HepG2 (cell line): Measurements from ENCODE around the gene CCDC57. TPM values are rescaled to one million over a fixed set of nuclear protein-coding genes. Genes with fewer than 3 reads are reported as not detected.

Experiments
- AKAP8 ChIP-seq: sonication (generic); formaldehyde crosslinking; IDR thresholded peaks from 2 replicates; pipeline ENCODE4 v1.5.1; 2020; ENCODE audit warnings: mild to moderate bottlenecking, missing genetic modification reagents
- ATF1 ChIP-seq: IDR thresholded peaks from 2 replicates; pipeline ENCODE4 v1.6.1; 2016; ENCODE audit warnings: mild to moderate bottlenecking, control low read depth
- CBX5 ChIP-seq: sonication (generic); formaldehyde crosslinking; IDR thresholded peaks from 2 replicates; pipeline ENCODE4 v1.4.0; 2020; ENCODE audit warnings: missing genetic modification reagents, borderline replicate concordance
- EP300 ChIP-seq, 3 experiments: sonication (generic) in 1 of 3; formaldehyde crosslinking in 1 of 3; IDR thresholded peaks; 2 replicates each; pipeline versions ENCODE4 v1.5.1 to v1.6.1; 2011 to 2020; ENCODE audit warnings: low read depth in 2 of 3, low read length in 2 of 3, borderline replicate concordance in 1 of 3, improper control_type of control experiment in 1 of 3, mild to moderate bottlenecking in 1 of 3, missing genetic modification reagents in 1 of 3, moderate library complexity in 1 of 3
- FOXP1 ChIP-seq, 2 experiments: fragments of 450-650 bp in 1 of 2; IDR thresholded peaks; 2 replicates each; pipeline ENCODE4 v1.6.1; 2017 to 2018; ENCODE audit warnings: antibody characterized with exemption in 1 of 2
- GATA4 ChIP-seq: sonication (generic); IDR thresholded peaks from 2 replicates; pipeline ENCODE4 v1.6.1; 2016; ENCODE audit warnings: antibody characterized with exemption, low read depth, borderline replicate concordance
- MIER3 ChIP-seq: IDR thresholded peaks from 2 replicates; pipeline ENCODE4 v1.6.1; 2016; ENCODE audit warnings: missing compliant biosample characterization, borderline replicate concordance
- MIXL1 ChIP-seq: IDR thresholded peaks from 2 replicates; pipeline ENCODE4 v1.6.1; 2016
- SAP130 ChIP-seq: IDR thresholded peaks from 2 replicates; pipeline ENCODE4 v1.6.1; 2016; ENCODE audit warnings: low read depth
- TCF7L2 ChIP-seq: IDR thresholded peaks from 2 replicates; pipeline ENCODE4 v1.6.1; 2011; ENCODE audit warnings: mild to moderate bottlenecking, low read depth, low read length, moderate library complexity
- ZNF101 ChIP-seq: sonication (generic); formaldehyde crosslinking; IDR thresholded peaks from 2 replicates; pipeline ENCODE4 v1.4.0; 2020; ENCODE audit warnings: mild to moderate bottlenecking, low read depth, missing genetic modification reagents, borderline replicate concordance
- ZNF160 ChIP-seq: sonication (generic); formaldehyde crosslinking; IDR thresholded peaks from 2 replicates; pipeline ENCODE4 v1.8.0; 2022; ENCODE audit warnings: mild to moderate bottlenecking, inconsistent platforms, missing genetic modification reagents
- ZNF256 ChIP-seq: sonication (generic); formaldehyde crosslinking; conservative IDR thresholded peaks from 2 replicates; pipeline ENCODE4 v1.4.0; 2020; ENCODE audit warnings: missing genetic modification reagents
- ZNF766 ChIP-seq: sonication (generic); formaldehyde crosslinking; IDR thresholded peaks from 2 replicates; pipeline ENCODE4 v1.5.0; 2020; ENCODE audit warnings: missing genetic modification reagents, borderline replicate concordance
- polyA plus RNA-seq, 8 experiments: library from polyadenylated mRNA; depleted of rRNA in 3 of 8; stranded (reverse) in 7 of 8; unstranded in 1 of 8; fragments of >200 nt; fragmentation: Illumina TruSeq in 4 of 8; extraction: Trizol in 4 of 8; gene quantifications; 2 replicates each; pipeline versions ENCODE4 v1.2.1 to v1.2.3, GENCODE V29; 2011 to 2016; ENCODE audit warnings: low read depth in 4 of 8, missing spikeins in 1 of 8, mixed read lengths in 1 of 8; ENCODE audit not compliant: insufficient read depth in 1 of 8
- total RNA-seq, 5 experiments: library from RNA; depleted of rRNA; stranded (reverse); fragments of >200 nt; fragmentation: Illumina TruSeq; extraction: Trizol; gene quantifications; 2 replicates each; pipeline ENCODE4 v1.2.3, GENCODE V29; 2016; ENCODE audit warnings: low read depth in 1 of 5
- TF ChIP-seq, protein P1 (sequence below): sonication (generic); formaldehyde crosslinking; IDR thresholded peaks from 2 replicates; pipeline ENCODE4 v1.4.0; 2020; ENCODE audit warnings: missing genetic modification reagents, borderline replicate concordance
- TF ChIP-seq, protein P2 (sequence below): sonication (generic); formaldehyde crosslinking; IDR thresholded peaks from one replicate; pipeline ENCODE4 v1.5.1; 2020; ENCODE audit warnings: mild to moderate bottlenecking, missing genetic modification reagents; ENCODE audit errors: not compliant biosample characterization
- TF ChIP-seq, protein P3 (sequence below): sonication (generic); formaldehyde crosslinking; IDR thresholded peaks from 2 replicates; pipeline ENCODE4 v1.8.1; 2023; ENCODE audit warnings: mild to moderate bottlenecking, moderate library complexity, missing genetic modification reagents

CCDC57 gene
- total and polyA plus RNA-seq, 2 of the 13 experiments (the other 11 are each of a cell fraction or from before 2014, with no cell fraction given): 59.3 to 59.9 TPM

DNA sequence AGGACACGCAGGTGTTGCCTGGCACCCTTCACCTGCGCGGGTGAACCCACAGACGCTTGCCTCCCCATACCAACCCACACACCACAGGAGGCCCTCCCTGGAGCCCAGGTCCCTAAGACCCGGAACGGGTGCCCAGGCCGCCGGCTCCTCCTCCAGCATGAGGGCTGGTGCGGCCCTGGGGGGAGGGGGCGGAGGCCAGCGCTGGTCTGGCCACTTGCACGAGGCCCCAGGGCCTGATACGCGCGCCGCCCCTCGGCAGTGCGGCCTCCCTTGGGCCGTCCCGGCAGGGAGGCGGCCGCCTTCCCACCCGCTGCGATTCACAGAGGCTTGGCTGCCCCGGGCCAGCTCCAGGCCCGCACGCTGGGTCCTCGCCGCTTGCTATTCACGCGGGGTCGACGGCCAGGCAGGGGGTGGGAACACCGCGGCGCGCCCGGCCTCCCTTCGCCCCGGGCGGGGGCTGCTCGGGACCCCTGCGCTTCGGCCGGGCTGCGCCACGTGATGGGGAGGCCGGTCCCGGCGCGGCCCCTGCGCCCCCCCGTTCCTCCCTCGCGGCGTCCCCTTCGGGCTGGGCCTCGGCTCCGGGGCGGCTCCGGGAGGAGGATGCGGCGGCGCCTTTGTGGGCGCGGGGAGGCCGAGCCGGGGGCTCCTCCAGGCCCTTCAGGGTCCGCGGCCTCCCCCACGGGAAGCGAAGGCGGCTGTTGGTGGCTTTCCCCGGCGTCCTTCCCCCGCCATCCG, 115.3 kb downstream of the CCDC57 start (continued):
- TF ChIP-seq, protein P1, sequence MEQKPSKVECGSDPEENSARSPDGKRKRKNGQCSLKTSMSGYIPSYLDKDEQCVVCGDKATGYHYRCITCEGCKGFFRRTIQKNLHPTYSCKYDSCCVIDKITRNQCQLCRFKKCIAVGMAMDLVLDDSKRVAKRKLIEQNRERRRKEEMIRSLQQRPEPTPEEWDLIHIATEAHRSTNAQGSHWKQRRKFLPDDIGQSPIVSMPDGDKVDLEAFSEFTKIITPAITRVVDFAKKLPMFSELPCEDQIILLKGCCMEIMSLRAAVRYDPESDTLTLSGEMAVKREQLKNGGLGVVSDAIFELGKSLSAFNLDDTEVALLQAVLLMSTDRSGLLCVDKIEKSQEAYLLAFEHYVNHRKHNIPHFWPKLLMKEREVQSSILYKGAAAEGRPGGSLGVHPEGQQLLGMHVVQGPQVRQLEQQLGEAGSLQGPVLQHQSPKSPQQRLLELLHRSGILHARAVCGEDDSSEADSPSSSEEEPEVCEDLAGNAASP (CRISPR knock-in tag): 0 out of 2 replicates have a peak, but pooled peaks have one; percentile 9
- TF ChIP-seq ZNF101 (CRISPR knock-in tag) (peak; percentile 56; the same call in 1 of the 2 replicates), EP300 (IDR thresholded peaks at IDR 0.05; ENCODE audit: low read depth in 2 of 2, low read length in 2 of 2) (0 out of 4 replicates have a peak, but pooled peaks of 1 of the 2 experiments have one; percentile 26), EP300 (CRISPR knock-in tag; IDR thresholded peaks at IDR 0.05; ENCODE audit: borderline replicate concordance) (no peak), FOXP1 (IDR thresholded peaks at IDR 0.05) (no peak), FOXP1 (CRISPR knock-in tag; IDR thresholded peaks at IDR 0.05) (no peak), SAP130 (peak; percentile 69), MIER3 (CRISPR knock-in tag) (no peak), ZNF766 (no peak; the same call in 1 of the 2 replicates), ATF1 (CRISPR knock-in tag) (no peak), MIXL1 (CRISPR knock-in tag) (no peak), ZNF256 (CRISPR knock-in tag) (no peak), ZNF160 (CRISPR knock-in tag) (0 out of 2 replicates have a peak, but pooled peaks have one; percentile 5), AKAP8 (CRISPR knock-in tag) (no peak), TCF7L2 (no peak), CBX5 (CRISPR knock-in tag) (0 out of 2 replicates have a peak, but pooled peaks have one; percentile 10), GATA4 (no peak)
- TF ChIP-seq, protein P2, sequence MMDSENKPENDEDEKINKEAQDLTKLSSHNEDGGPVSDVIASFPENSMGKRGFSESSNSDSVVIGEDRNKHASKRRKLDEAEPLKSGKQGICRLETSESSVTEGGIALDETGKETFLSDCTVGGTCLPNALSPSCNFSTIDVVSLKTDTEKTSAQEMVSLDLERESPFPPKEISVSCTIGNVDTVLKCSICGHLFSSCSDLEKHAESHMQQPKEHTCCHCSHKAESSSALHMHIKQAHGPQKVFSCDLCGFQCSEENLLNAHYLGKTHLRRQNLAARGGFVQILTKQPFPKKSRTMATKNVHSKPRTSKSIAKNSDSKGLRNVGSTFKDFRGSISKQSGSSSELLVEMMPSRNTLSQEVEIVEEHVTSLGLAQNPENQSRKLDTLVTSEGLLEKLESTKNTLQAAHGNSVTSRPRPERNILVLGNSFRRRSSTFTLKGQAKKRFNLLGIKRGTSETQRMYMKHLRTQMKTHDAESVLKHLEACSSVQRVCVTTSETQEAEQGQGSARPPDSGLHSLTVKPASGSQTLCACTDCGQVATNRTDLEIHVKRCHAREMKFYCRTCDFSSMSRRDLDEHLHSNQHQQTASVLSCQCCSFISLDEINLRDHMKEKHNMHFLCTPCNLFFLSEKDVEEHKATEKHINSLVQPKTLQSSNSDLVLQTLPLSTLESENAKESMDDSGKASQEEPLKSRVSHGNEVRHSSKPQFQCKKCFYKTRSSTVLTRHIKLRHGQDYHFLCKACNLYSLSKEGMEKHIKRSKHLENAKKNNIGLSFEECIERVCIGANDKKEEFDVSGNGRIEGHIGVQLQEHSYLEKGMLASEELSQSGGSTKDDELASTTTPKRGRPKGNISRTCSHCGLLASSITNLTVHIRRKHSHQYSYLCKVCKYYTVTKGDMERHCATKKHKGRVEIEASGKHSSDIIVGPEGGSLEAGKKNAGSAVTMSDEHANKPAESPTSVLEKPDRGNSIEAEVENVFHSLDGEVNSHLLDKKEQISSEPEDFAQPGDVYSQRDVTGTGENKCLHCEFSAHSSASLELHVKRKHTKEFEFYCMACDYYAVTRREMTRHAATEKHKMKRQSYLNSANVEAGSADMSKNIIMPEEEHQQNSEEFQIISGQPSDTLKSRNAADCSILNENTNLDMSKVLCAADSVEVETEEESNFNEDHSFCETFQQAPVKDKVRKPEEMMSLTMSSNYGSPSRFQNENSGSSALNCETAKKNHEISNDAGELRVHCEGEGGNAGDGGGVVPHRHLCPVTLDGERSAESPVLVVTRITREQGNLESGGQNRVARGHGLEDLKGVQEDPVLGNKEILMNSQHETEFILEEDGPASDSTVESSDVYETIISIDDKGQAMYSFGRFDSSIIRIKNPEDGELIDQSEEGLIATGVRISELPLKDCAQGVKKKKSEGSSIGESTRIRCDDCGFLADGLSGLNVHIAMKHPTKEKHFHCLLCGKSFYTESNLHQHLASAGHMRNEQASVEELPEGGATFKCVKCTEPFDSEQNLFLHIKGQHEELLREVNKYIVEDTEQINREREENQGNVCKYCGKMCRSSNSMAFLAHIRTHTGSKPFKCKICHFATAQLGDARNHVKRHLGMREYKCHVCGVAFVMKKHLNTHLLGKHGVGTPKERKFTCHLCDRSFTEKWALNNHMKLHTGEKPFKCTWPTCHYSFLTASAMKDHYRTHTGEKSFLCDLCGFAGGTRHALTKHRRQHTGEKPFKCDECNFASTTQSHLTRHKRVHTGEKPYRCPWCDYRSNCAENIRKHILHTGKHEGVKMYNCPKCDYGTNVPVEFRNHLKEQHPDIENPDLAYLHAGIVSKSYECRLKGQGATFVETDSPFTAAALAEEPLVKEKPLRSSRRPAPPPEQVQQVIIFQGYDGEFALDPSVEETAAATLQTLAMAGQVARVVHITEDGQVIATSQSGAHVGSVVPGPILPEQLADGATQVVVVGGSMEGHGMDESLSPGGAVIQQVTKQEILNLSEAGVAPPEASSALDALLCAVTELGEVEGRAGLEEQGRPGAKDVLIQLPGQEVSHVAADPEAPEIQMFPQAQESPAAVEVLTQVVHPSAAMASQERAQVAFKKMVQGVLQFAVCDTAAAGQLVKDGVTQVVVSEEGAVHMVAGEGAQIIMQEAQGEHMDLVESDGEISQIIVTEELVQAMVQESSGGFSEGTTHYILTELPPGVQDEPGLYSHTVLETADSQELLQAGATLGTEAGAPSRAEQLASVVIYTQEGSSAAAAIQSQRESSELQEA (CRISPR knock-in tag): no peak
- TF ChIP-seq, protein P3, sequence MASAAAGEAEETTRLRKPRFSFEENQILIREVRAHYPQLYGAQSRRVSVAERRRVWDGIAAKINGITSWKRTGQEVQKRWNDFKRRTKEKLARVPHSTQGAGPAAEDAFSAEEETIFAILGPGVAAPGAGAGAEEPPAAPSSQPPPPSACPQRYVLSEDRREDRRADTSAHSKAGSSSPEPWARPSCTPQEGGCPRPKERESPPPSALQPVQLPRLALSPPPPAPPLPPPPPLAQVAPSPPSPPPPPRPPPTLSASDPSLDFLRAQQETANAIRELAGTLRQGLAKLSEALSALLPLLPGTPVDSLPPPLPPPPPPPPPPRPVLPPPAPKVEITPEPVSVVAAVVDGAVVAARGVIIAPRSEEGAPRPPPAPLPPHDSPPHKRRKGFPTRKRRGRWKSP: 0 out of 2 replicates have a peak, but pooled peaks have one; percentile 58
